DOHH2 (cell line): ENCODE measurements around the gene GSTA5.

Experiments used
- CTCF ChIP-seq: fragments of 200-600 bp; sonication (generic); IDR thresholded peaks from one replicate; pipeline ENCODE4 v1.5.1; 2014; ENCODE audit warnings: antibody characterized with exemption, mild to moderate bottlenecking, low read depth, low read length; ENCODE audit not compliant: poor library complexity, severe bottlenecking
- EZH2phosphoT487 ChIP-seq: fragments of 200-600 bp; sonication (generic); IDR thresholded peaks from 2 replicates; pipeline ENCODE4 v1.6.1; 2017; ENCODE audit warnings: borderline replicate concordance, mild to moderate bottlenecking, antibody characterized with exemption, low read length, moderate library complexity, mixed read lengths

GRCh38 chr6:52840763-52841585 lies at the start of gene GSTA5:
- TF ChIP-seq CTCF (no peak), EZH2phosphoT487 (no peak)
